Hematopoietic multipotent progenitor cell treated with erythropoietin and hydrocortisone succinate and interleukin-3 and kit ligand, for 15 days (in vitro differentiated cells): ENCODE results near the gene PHF14.

Experiments used
- DNase-seq: peaks from one replicate; pipeline ENCODE4 v3.0.0-alpha.2; 2015; ENCODE audit warnings: low spot score

PHF14 gene

GRCh38 chr7:11104578-11104977 lies 130.9 kb downstream of the PHF14 start:
- no peak for DNase-seq

GRCh38 chr7:11109659-11110058 lies 136.0 kb downstream of the PHF14 start:
- DNase-seq = no peak

- DNase-seq = no peak
Observed at GRCh38 chr7:11120068-11120664, 146.5 kb downstream of the PHF14 start.

GRCh38 chr7:11120675-11121220 lies 147.1 kb downstream of the PHF14 start:
- DNase-seq = no peak

- DNase-seq = no peak
Observed at GRCh38 chr7:11124856-11125559, 151.3 kb downstream of the PHF14 start.

GRCh38 chr7:11127114-11127785 lies 153.6 kb downstream of the PHF14 start:
- DNase-seq = no peak

GRCh38 chr7:11127988-11128387 lies 154.3 kb downstream of the PHF14 start:
- no peak for DNase-seq

GRCh38 chr7:11128498-11128897 lies 154.8 kb downstream of the PHF14 start:
- DNase-seq = no peak

- DNase-seq = no peak
Observed at GRCh38 chr7:11130012-11130411, 156.3 kb downstream of the PHF14 start.

GRCh38 chr7:11130601-11131000 lies 156.9 kb downstream of the PHF14 start:
- no peak for DNase-seq

- DNase-seq = no peak
Observed at GRCh38 chr7:11133436-11133959, 159.8 kb downstream of the PHF14 start.

GRCh38 chr7:11135573-11135972 lies 161.9 kb downstream of the PHF14 start:
- DNase-seq = no peak

GRCh38 chr7:11141541-11141940 lies 167.9 kb downstream of the PHF14 start:
- no peak for DNase-seq

GRCh38 chr7:11153694-11154093 lies 180.0 kb downstream of the PHF14 start:
- DNase-seq = no peak

GRCh38 chr7:11155883-11156282 lies 182.2 kb downstream of the PHF14 start:
- DNase-seq = no peak

GRCh38 chr7:11161499-11161898 lies 187.8 kb downstream of the PHF14 start:
- DNase-seq = no peak

GRCh38 chr7:11163220-11163619 lies 189.5 kb downstream of the PHF14 start:
- no peak for DNase-seq

- no peak for DNase-seq
Observed at GRCh38 chr7:11166051-11166450, 192.4 kb downstream of the PHF14 start.

GRCh38 chr7:11168650-11169170 lies 195.0 kb downstream of the PHF14 start:
- DNase-seq = no peak

GRCh38 chr7:11170175-11170574 lies 196.5 kb downstream of the PHF14 start:
- DNase-seq = no peak

GRCh38 chr7:11170863-11171568 lies 197.3 kb downstream of the PHF14 start:
- DNase-seq = no peak
